IPS DF 19.7 (cell line): ENCODE results near the gene GPRC5C.
"Not testable (repeated sequence)": the region's sequence is repeated elsewhere in the genome, so short reads cannot be mapped to it uniquely, and the experiment has no call there.

Source experiments
- DNase-seq: peaks from one replicate; pipeline ENCODE4 v3.0.0-alpha.2; 2013; ENCODE audit warnings: low read depth, low spot score

The GPRC5C gene

GRCh38 chr17:74471341-74471740 is 39.5 kb downstream of the GPRC5C start:
- no peak for DNase-seq

DNA sequence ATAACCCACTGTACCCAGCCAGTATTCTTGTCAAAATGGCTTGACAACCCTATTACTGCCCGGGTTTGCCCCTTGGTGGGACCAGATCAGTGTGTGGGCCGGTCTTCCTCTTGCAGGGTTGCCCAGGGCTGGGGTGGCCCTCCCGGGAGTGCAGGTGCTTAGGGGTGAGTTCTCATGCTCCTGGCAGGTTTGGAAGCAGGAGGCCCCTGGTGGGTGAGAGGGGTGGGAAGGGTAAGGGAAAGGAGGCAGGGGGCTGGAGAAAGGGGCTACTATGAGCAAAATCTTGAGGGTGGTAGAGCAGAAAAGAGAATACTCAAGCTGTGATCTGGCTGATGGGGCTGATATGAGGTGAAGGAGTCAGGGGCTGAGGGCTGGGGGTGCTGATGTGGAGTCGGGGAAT is 41.0 kb downstream of the GPRC5C start:
- no peak for DNase-seq

DNA sequence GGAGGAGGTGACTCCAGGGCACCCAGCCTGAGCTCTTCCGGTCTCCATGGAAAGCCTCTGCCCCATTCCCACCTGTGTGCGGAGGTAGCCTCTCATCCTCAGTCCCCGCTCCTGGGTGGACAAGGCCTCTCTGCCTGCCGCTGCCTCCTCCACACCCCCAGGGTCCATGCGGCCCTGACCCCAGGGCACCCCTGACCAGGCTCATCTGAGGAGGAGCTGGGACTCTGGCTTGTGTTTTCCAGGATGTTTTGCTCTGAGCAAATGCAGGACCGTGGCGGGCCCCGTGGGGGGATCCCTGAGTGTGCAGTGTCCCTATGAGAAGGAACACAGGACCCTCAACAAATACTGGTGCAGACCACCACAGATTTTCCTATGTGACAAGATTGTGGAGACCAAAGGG is 41.4 kb downstream of the GPRC5C start:
- no peak for DNase-seq

DNA sequence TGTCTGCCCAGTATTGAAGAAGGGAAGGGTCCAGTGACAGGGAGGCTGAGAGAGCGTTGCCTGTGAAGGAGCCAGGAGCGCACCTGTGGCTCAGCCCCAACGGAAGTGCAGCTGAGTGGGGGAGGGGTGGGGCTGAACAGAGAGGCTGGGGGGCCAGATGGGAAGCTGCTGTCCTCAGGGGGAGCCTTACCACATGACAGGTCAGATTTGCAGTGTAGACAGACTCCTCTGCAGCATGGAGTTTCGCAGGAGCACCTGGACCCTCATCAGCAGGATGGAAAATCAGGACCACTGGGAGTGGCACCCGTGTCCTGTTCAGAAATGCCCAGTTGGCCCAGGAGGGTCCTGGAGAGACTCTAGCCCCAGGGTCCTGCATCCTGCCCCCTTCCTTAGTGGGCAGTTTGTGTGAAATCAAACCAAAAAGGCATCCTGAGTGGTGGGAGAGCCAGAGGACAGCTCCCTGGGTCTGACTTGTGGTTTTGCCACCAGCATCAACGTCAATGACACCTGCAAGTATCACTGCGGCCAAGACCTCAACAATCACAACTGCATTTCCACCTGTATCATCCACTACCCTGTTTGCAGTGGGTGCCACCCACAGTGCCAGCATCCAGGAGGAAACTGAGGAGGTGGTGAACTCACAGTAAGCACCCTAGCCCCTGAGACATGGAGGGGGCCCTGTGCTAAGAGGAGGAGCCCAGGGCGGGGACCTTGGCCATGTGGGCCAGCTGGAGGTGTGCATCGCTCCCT is 42.3 kb downstream of the GPRC5C start:
- no peak for DNase-seq

DNA sequence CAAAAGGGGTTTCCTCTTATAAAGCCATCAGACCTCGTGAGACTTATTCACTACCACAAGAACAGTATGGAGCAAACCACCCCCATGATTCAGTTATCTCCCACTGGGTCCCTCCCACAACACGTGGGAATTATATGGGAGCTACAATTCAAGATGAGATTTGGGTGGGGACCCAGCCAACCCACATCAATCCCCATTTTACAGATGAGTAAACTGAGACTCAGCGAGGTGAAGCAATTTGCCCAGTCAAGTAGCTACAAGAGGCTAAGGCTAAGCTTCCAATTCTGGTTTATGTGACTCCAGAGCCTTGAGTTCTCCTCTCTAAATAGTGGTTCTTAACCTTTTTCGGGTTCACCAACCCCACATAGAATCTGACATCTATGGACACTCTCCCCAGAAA is 43.3 kb downstream of the GPRC5C start:
- no peak for DNase-seq

DNA sequence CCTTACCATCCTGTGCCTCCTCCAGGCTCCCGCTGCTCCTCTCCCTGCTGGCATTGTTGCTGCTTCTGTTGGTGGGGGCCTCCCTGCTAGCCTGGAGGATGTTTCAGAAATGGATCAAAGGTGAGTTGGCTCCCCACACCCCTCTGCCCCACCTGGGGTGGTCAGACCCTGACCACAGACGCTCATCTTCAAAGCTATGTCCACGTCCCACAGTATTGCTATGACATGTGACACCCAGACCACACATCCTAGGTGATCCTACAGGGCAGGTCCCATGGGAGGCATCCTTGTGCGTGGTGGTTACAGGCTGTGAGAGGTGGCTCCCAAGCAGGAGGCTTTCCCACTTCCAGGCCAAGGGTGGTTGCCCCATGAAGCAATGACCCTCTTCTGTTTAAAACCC is 45.5 kb downstream of the GPRC5C start:
- no peak for DNase-seq

- DNase-seq = no peak
Observed at GRCh38 chr17:74478420-74479100, 46.7 kb downstream of the GPRC5C start.

- DNase-seq = no peak
Observed at GRCh38 chr17:74480290-74480689, 48.4 kb downstream of the GPRC5C start.

DNA sequence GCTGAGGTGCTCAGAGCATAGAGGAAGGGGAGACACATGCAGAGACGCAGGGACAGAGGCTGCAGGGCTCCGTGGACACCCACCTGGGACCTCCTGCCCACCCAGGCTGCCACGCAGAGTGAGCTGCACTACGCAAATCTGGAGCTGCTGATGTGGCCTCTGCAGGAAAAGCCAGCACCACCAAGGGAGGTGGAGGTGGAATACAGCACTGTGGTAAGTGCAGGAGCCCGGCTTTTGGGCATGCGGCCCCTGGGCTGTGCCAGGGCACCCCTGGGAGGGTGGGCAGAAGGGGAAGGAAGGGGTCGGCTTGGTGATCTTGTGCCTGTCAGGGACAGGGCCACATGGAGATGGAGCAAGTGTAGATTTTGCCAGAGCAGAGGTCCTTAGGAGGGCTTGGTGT is 49.7 kb downstream of the GPRC5C start:
- no peak for DNase-seq

- DNase-seq = no peak
Observed at GRCh38 chr17:74484066-74484465, 52.2 kb downstream of the GPRC5C start.

DNA sequence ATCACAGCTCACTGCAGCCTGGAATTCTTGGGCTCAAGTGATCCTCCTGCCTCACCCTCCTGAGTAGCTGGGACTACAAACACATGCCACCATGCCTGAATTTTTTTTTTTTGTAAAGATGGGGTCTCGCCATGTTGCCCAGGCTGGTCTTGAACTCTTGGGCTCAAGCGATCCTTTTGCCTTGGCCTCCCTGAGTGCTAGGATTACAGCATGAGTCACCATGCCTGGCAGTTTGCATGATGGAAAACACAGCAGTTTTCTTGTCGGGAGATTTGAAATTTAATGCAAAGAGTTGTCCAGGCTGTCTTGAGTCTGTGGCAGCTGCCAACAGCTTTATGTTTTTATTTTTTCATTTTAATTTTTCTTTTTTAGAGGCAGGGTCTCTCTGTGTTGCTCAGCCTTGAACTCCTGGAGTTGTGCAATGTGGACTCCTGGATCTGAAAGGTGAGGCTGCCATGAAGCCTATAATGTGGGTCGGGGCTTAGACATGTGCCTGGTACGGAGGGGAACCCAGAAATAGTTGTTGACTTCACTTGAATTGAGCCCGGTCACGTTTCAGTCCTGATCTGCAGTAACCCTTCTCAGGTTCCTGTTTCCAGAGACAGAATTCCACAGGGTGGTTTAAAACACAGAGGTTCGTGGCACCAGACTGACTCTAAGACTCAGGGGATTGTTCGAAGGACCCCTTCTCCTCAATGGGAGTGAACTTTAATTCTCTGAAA is 53.3 kb downstream of the GPRC5C start:
- no peak for DNase-seq

DNA sequence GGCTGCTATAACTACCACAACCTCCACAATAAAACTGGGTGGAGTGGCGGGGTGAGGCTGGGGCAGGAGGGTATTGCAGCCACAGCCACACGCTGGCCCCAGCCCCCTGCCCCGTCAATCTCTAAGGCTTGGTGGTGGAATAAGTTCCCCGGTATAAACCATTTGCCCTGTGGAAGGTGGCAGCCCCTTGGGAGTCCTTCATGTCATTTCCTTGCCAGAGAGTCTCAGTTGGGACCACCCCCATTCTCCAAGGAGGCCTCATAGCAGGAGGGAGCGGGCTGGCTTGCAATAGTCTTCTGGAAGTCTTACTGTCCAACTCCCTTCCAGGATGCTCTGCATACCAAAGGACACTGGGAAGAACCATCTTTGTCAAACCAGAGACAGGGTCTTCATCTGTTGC is 54.0 kb downstream of the GPRC5C start:
- DNase-seq = no peak

DNA sequence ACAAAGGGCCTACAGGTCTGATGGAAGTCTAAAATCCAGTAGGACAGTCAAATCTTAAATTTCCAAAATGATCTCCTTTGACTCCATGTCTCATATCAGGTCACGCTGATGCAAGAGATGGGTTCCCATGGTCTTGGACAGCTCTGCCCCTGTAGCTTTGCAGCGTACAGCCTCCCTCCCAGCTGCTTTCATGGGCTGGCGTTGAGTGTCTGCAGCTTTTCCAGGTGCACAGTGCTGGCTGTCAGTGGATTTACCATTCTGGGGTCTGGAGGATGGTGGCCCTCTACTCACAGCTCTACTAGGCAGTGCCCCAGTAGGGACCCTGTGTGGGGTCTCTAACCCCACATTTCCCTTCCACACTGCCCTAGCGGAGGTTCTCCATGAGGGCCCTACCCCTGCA is 56.4 kb downstream of the GPRC5C start:
- not testable (repeated sequence) for DNase-seq

GRCh38 chr17:74490716-74491115 is 58.8 kb downstream of the GPRC5C start:
- no peak for DNase-seq

DNA sequence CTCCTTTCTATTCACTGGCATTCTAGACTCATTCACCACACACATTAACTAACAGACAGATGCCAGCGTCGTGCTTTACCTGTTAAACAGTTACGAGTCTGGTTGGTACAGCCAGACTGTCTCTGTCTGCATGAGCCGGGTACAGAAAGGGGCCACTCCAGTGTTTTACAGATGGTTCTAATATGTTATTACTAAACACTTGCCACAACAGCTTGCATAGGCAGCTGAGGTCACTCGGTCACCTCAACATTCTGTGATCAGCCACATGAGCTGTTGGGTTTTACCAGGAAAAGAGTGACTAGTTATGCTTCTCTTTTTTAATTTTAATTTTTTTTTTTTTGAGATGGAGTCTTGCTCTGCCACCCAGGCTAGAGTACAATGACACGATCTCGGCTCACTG is 59.7 kb downstream of the GPRC5C start:
- no peak for DNase-seq

- DNase-seq = peak; percentile 47
Observed at GRCh38 chr17:74493331-74493833, 61.5 kb downstream of the GPRC5C start.
